Sigmoid colon (tissue), 7 donors: ENCODE results near the gene DIP2C. TPM values are rescaled to one million over a fixed set of nuclear protein-coding genes. Genes with fewer than 3 reads are reported as not detected.
"Not testable (repeated sequence)": the region's sequence is repeated elsewhere in the genome, so short reads cannot be mapped to it uniquely, and the experiment has no call there.

Experiments used
- DNase-seq: peaks from one replicate; pipeline ENCODE4 v3.0.0-alpha.2; 2019
- H3K27ac ChIP-seq, 4 donors: fragments of 200-600 bp; sonication (generic); one replicate each; pipeline ENCODE4 v1.5.1; 2016 to 2019; ENCODE audit warnings: mild to moderate bottlenecking in 1 of 4
- H3K27me3 ChIP-seq, 3 donors: fragments of 200-600 bp; sonication (generic); one replicate each; pipeline ENCODE4 v1.5.1; 2019; ENCODE audit warnings: mild to moderate bottlenecking in 1 of 3
- H3K36me3 ChIP-seq, 4 donors: fragments of 200-600 bp; sonication (generic); one replicate each; pipeline ENCODE4 v1.5.1; 2016 to 2019
- H3K4me1 ChIP-seq, 4 donors: fragments of 200-600 bp; sonication (generic); one replicate each; pipeline ENCODE4 v1.5.1; 2017 to 2019
- H3K4me3 ChIP-seq, 4 donors: fragments of 200-600 bp; sonication (generic); one replicate each; pipeline ENCODE4 v1.5.1; 2017 to 2019; ENCODE audit warnings: mild to moderate bottlenecking in 2 of 4, moderate library complexity in 1 of 4
- H3K9me3 ChIP-seq, 4 donors: fragments of 200-600 bp in 3 of 4; sonication (generic) in 3 of 4; one replicate each; pipeline versions ENCODE4 v1.5.1 to v1.6.1; 2013 to 2019
- CTCF ChIP-seq, 4 experiments: fragments of 450-650 bp in 3 of 4; fragments of 200-600 bp in 1 of 4; IDR thresholded peaks; one replicate each; pipeline ENCODE4 v1.5.1; 2016 to 2019; ENCODE audit warnings: antibody characterized with exemption in 4 of 4, mild to moderate bottlenecking in 3 of 4, moderate library complexity in 2 of 4
- EP300 ChIP-seq, 4 donors: sonication (generic); formaldehyde crosslinking; IDR thresholded peaks; one replicate each; pipeline ENCODE4 v1.6.1; 2017; ENCODE audit warnings: antibody characterized with exemption in 4 of 4
- POLR2A ChIP-seq, 2 donors: fragments of 450-650 bp; IDR thresholded peaks; one replicate each; pipeline ENCODE4 v1.6.1; 2016; ENCODE audit warnings: antibody characterized with exemption in 2 of 2, mild to moderate bottlenecking in 2 of 2, moderate library complexity in 2 of 2
- POLR2AphosphoS5 ChIP-seq, 4 donors: sonication (generic); formaldehyde crosslinking; IDR thresholded peaks; one replicate each; pipeline ENCODE4 v1.6.1; 2017; ENCODE audit warnings: antibody characterized with exemption in 4 of 4
- WGBS, 2 donors: extraction: QIAGEN DNeasy Blood & Tissue Kit; methylation state at CpG; one replicate each; pipeline ENCODE4 v1.1.7; 2013; 5-methylcytosine and 5-hydroxymethylcytosine counted together
- intact Hi-C: fragments of 100-400 bp; cut with DNase I; formaldehyde crosslinking; loops from one replicate; pipeline ENCODE4 v1.15.1; 2023
- polyA plus RNA-seq, 3 donors: library from polyadenylated mRNA; stranded (reverse); fragments of 200-250 nt; gene quantifications; one replicate each; pipeline ENCODE4 v1.2.3, GENCODE V29; 2013
- total RNA-seq, 4 donors: library from RNA; depleted of rRNA; stranded (reverse); fragments of >200 nt; gene quantifications; one replicate each; pipeline ENCODE4 v1.1.0, GENCODE V29; 2016
- donor health status: healthy with polysubstance abuse.
- donor health status: Bipolar disorder and iron deficiency.
- donor health status: healthy.

Gene DIP2C
- total and polyA plus RNA-seq, 7 donors, result 1.8 to 67.9 (median 42.1) TPM

GRCh38 chr10:452512-453426 lies 236.7 kb downstream of the DIP2C start:
- H3K4me1 ChIP-seq, result peaks cover 0 to 69% (median 59%) of the 10 kb centered on the region in 4 donors
- H3K27me3 ChIP-seq, result no peaks in the 10 kb centered on the region
- H3K4me3 ChIP-seq, result no peak overlapping the region
- intact Hi-C loops, result loop anchor here (5.0 kb wide), 3 partner anchors 70 to 335 kb away; partner anchors contain the start of gene DIP2C
- WGBS, 2 donors, result 91 to 94% methylated on average over 24 of the region's 24 CpGs
- DNase-seq, result peak; percentile 82
- H3K27ac ChIP-seq, result peak overlapping the region; percentile 69 to 83 (median 74)
- H3K36me3 ChIP-seq, result no peaks in the 10 kb centered on the region
- TF ChIP-seq POLR2AphosphoS5 (IDR thresholded peaks at IDR 0.05) (peak in 1 of 4 donors; percentile 14), POLR2A (IDR thresholded peaks at IDR 0.05) (no peak), CTCF (IDR thresholded peaks at IDR 0.05) (peak in 1 of 4 experiments; percentile 20)
- no peaks in the 10 kb centered on the region for H3K9me3 ChIP-seq

GRCh38 chr10:451856-452255 lies 237.6 kb downstream of the DIP2C start:
- no peak for DNase-seq
- H3K4me1 ChIP-seq, result peaks cover 0 to 60% (median 52%) of the 10 kb centered on the region in 4 donors
- intact Hi-C loops, result loop anchor here (5.0 kb wide), 3 partner anchors 70 to 335 kb away; partner anchors contain the start of gene DIP2C
- H3K27me3 ChIP-seq, result no peaks in the 10 kb centered on the region
- no peaks in the 10 kb centered on the region for H3K36me3 ChIP-seq
- 83 to 91% methylated on average over 7 of the region's 7 CpGs for WGBS, 2 donors
- H3K9me3 ChIP-seq, result no peaks in the 10 kb centered on the region
- no peak for TF ChIP-seq POLR2A (IDR thresholded peaks at IDR 0.05)
- no peak for TF ChIP-seq POLR2AphosphoS5 (IDR thresholded peaks at IDR 0.05)
- no peak for TF ChIP-seq CTCF (IDR thresholded peaks at IDR 0.05)
- TF ChIP-seq EP300 (IDR thresholded peaks at IDR 0.05), result no peak
- H3K4me3 ChIP-seq, result no peak overlapping the region
- peak overlapping the region in 3 of 4 donors; percentile 74 to 83 (median 75) for H3K27ac ChIP-seq

- H3K27me3 ChIP-seq, result no peaks in the 10 kb centered on the region
- no peaks in the 10 kb centered on the region for H3K9me3 ChIP-seq
- no peaks in the 10 kb centered on the region for H3K36me3 ChIP-seq
- H3K4me1 ChIP-seq, result peaks cover 0 to 52% (median 45%) of the 10 kb centered on the region in 4 donors
- no peak for DNase-seq
- TF ChIP-seq POLR2A (IDR thresholded peaks at IDR 0.05) (no peak), EP300 (IDR thresholded peaks at IDR 0.05) (no peak), POLR2AphosphoS5 (IDR thresholded peaks at IDR 0.05) (no peak), CTCF (IDR thresholded peaks at IDR 0.05) (no peak)
- H3K27ac ChIP-seq, result peak overlapping the region; percentile 11 to 83 (median 74)
- 63 to 85% methylated on average over 11 of the region's 11 CpGs for WGBS, 2 donors
- H3K4me3 ChIP-seq, result no peak overlapping the region
- intact Hi-C loops, result loop anchor here (5.0 kb wide), 3 partner anchors 69 to 336 kb away; partner anchors contain the start of gene DIP2C
Measured at GRCh38 chr10:451021-451471, 238.4 kb downstream of the DIP2C start.

GRCh38 chr10:450463-450862 lies 239.0 kb downstream of the DIP2C start:
- Histone ChIP-seq H3K9me3 (no peaks in the 10 kb centered on the region), H3K27me3 (no peaks in the 10 kb centered on the region), H3K4me3 (no peak overlapping the region), H3K4me1 (peaks cover 0 to 52% (median 43%) of the 10 kb centered on the region in 4 donors), H3K36me3 (no peaks in the 10 kb centered on the region), H3K27ac (peak overlapping the region; percentile 11 to 83 (median 74))
- intact Hi-C loops, result loop anchor here (5.0 kb wide), 3 partner anchors 68 to 337 kb away; partner anchors contain the start of gene DIP2C
- TF ChIP-seq EP300 (IDR thresholded peaks at IDR 0.05) (no peak), POLR2AphosphoS5 (IDR thresholded peaks at IDR 0.05) (no peak), POLR2A (IDR thresholded peaks at IDR 0.05) (no peak), CTCF (IDR thresholded peaks at IDR 0.05) (no peak)
- 65 to 77% methylated on average over 3 of the region's 3 CpGs for WGBS, 2 donors
- DNase-seq, result no peak

GRCh38 chr10:449331-449730 lies 240.1 kb downstream of the DIP2C start:
- DNase-seq, H3K36me3 ChIP-seq, H3K27ac ChIP-seq, H3K4me3 ChIP-seq, H3K9me3 ChIP-seq, intact Hi-C loops, H3K27me3 ChIP-seq: not testable (repeated sequence)
- peaks cover 0 to 43% (median 33%) of the 10 kb centered on the region in 4 donors for H3K4me1 ChIP-seq
- WGBS, 2 donors, result 85 to 91% methylated on average over 4 of the region's 6 CpGs
